Stimulated activated CD4-positive, alpha-beta T cell treated with anti-CD3 and anti-CD28 coated beads, Interleukin-1b, Interleukin-23, amount 100 ng/mL, for 24 hours (primary cell): ENCODE measurements around the gene TRERF1.

Experiments
- DNase-seq, 4 experiments: peaks; one replicate each; pipeline ENCODE4 v3.0.0-alpha.2; 2020; ENCODE audit warnings: low read depth in 4 of 4, low spot score in 1 of 4

Gene TRERF1

DNA sequence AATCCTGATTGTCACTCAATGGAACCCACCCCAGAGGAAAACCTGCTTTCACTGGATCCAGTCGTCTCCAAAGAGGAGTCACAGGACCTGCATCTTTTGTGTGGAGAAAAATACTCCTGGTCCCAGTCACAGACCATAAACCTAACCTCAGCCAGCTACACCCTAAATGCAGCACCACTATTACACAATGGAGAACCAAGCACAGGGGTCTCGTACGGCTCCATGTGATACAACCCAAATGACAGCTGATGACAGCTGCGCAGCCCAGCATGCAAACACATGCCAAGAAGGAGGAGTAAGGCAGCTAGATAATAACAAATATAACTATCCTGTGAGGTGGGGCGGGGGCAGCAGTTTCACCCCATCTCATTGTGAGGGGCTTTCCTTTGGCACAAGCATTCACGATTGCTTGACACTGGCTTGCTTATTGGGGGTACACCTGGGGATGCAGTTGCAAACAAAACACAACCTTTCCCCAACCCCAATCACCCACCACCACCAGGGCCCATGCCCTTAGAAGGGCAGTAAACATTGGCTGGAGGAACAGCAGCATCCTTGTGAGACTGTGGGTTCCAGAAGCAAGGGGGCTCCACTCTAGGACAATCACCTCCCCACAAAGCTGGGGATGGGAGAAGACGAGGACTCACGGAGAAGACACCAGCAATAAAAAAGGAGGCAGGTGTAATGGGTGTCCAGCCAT lies 51.5 kb downstream of the TRERF1 start:
- no peak for DNase-seq

GRCh38 chr6:42396720-42397119 lies 55.0 kb downstream of the TRERF1 start:
- no peak for DNase-seq

DNA sequence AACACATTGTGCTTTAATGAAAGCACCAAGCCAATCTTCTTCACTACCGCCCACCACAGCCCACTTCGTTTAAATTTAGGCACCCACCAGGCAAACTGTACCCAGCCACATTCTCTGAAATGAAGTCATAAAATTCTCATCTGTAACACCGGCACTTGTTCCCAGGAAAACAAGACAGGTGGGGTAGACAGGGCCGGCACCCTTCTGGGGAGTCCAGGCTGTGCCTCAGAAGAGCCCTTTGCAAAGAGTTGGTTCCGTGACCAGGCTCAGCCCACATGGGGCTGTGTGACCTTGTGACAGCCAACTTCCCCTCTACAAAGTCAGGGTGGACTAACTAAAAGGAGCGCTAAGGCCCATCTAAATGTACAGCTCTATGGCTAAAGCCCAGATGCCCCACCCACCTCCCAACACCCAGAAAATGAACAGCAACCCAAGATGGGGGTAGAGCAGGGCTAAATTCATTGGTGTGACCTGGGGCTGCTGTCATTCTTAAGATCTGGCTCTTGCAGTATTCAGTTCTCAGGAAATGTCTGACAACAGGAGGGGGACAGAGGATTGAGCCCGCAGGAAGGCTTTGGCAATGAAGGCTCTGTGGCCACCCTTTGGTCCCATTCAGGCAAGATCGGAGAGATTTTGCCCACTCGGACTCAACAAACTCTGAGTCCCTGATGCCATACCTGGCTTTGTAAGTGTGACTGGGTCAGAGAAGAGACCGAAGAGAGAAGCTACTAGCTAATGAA lies 56.7 kb downstream of the TRERF1 start:
- DNase-seq = no peak

DNA sequence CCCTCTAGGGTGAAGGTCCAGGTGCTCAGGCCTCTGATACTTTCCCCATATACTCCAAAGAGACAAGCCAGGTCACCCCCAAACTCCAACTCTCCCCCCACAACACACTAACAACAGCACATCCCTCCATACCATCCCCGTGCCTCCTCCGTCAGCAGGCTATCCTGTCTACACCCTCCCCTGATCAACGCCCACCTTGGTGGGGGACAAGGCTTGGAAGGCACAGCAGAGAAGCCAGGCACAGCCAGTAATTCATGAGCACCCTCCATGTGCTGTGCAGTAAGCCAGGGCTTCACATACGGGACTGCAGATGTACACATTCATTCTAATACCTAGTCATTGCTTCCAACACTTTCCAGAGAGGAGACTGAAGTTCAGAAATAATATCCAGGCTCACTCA lies 57.6 kb downstream of the TRERF1 start:
- no peak for DNase-seq

DNA sequence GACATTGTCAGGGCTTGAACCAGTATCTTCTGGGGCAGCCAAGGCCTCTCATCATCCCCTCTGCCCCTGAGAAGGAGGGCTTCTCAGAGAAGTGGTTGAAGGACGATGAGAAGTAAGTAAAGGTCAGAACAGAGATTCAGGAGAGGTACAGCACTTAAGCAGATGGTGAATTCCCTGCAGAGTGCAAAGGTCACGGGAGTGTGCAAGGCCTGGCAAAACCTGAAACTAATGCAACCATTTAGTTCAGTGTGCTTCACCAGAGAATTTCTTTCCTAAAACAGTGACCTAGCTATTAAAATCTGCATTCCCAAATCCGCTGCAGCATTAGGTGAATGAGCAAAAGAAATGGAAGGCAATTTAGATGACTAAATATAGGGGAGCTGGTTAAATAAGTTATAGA lies 58.4 kb downstream of the TRERF1 start:
- DNase-seq = no peak

- DNase-seq = no peak
Observed at GRCh38 chr6:42392833-42393232, 58.9 kb downstream of the TRERF1 start.

DNA sequence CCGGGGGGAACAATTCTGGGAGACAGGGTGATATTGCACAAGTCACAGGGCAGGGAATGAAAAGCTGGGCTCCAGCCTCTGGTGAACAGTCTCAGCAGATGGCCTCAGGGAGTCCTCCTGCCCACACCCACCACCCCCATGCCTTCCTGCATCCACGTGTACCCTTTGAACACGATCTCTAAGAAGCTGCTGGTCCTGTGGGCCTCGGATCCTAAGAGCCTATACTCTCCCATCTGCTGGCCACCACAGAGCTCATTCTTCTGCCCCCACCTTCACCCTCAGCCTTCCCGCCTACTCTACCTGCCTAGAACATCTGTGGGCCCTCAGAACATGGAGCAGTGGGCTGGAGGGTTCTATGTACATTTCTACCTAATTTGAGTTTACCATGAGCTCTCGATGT lies 60.3 kb downstream of the TRERF1 start:
- DNase-seq = no peak

- peak in 3 of 4 experiments; percentile 48 to 61 (median 51) for DNase-seq
Observed at GRCh38 chr6:42390228-42390934, 61.3 kb downstream of the TRERF1 start.

DNA sequence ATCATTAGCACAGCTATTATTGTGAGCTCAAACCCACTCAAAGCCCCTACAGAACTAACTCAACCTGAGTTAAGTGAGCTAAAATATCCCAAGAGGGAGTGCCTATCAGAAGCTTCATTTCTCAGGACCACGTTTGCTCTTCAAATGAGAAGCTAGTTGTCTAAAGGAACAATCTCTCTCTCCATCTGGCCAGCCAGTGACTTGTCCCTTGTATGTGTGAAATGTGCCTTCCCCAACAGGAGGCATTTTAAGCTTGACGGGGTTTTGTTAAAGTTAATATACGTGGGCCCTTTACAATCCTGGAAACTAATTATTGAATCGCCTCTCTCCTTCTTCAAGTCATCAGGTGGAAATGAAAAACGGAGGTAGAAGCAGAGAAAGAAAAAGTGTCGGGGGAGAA lies 62.0 kb downstream of the TRERF1 start:
- DNase-seq = no peak

DNA sequence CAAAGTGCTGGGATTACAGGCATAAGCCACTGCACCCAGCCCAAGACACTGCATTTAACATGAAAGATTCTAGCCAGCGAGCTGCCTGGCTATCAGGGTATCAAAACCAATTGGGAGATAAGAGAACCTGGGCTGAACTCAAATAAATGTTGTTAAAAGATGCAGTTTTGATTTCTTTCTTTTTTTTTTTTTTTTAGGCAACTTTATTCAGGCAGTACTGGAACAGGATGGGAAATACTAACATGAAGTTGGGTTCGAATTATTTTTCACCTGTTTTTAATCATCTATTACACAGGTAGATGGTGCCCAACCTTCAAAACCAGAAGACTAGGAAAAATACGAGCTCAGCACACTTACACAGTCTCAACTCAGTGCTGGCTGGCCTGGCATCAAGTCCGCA lies 63.7 kb downstream of the TRERF1 start:
- no peak for DNase-seq

- no peak for DNase-seq
Observed at GRCh38 chr6:42387336-42387735, 64.4 kb downstream of the TRERF1 start.

DNA sequence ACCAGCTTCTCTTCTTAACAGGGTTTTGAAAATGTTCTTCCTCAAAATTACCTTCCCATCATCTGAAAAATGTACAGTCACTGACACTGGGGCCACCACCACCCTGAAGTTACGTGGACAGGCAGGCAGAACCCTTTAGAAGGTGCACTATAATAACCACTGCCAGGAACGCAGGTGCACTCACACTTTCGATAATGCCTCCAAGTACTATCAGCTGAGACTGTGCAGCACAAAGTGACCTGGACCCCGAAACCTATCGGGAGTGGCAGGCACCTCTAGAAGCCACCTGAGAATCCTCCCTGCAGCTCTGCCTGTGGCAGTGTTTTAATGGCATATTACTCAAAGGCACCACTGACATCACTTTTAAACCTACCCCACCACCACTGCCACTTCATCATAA lies 66.4 kb downstream of the TRERF1 start:
- no peak for DNase-seq

DNA sequence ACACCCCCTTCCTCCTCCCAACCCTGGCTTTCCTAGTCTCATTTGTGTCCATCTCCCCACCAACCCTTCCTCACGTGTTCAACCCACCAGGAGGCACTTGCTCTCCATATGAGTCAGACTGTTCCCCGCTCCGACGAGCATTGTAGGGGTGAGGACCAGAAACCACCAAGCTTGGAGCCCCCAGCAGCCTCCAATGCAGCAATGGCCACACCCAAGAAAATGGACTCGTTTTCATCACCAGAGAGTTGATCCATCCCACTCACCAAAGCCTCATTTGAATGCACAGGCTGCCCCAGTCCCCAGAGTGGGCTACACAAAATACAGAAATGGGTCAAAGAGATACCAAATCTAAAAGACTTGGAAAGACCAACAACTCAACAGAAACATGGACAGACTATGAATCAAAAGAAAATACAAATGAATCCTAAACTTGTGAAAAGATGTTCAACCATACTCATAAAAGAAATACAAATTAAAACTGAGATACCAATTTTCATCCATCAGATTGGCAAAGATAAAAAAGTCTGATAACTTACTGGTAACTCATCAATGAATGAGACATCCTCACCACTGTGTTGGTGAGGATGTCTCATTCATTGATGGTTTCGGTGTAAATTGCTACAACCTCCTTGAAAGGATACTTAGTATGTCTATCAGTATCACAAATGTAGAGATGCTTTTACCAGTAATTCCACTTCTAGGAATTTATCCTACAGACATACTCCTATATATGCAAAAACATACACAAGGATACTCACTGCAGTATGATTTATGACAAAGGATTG lies 68.1 kb downstream of the TRERF1 start:
- DNase-seq = no peak

DNA sequence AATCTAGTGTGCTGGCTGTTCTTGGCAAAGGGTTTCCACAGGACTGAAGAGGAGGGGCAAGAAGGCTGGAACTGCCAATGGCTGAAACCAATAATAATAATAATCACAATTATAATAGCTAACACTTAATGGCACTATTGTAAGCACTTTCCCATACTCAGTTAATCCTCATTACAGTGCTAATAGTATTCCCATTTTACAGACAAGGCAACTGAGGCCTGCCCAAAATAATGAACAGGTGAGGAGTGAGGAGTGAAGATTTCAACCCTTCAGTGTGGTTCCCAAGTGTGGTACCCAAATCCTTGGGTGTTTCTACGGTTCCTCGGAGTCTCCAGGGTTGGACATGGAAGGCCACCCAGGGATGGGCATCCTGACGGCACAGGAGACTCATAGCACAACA lies 69.9 kb downstream of the TRERF1 start:
- DNase-seq = no peak

GRCh38 chr6:42380228-42380979 lies 71.3 kb downstream of the TRERF1 start:
- DNase-seq = no peak

- no peak for DNase-seq
Observed at GRCh38 chr6:42378536-42378935, 73.2 kb downstream of the TRERF1 start.

DNA sequence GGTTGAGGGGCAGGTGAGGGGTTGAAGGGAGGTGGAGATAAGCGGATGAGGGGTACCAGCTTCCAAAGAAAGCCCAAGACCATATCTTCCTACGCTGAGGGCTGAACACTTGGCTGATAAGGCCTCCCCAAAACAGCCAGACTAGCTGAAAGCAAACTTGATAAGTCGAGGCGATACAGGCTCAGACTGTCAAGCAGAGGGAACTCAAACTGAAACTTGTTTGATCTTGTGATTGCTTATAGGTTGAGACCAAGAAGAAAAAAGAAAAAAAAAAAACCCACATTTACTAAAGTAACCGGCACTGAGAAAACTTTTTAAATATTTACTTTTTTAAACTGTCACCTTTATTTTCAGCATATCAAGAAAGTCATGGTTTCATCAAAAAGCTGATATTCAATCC lies 73.6 kb downstream of the TRERF1 start:
- DNase-seq = no peak

DNA sequence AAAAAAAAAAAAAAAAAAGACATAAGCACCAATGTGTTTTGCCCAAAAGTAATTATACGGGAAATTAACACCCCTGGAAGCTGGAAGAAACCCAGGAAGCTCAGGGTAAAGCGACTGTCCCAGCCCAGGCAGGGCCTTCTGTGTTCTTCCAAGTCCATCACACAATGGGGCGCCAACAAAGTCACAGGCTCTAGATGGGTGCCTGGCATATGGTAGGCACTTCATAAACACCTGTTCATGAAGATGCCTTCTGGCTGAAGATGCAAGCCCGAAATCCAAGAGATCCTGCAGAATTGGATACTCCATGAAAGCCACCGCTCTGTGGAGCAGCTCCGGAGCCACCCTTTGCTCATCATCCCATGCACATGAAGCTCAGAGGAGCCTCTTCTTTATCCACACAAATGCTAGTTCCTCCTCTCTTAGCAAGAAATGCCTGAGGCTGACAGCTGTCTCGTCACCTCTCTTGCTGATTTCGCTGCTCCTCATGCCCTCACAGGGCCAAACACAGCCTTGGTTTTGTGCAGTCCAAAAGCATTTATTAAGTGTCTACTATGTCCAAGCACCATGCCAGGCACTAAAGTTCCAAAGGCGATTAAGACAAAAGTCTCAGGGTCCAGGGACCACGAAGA lies 76.6 kb downstream of the TRERF1 start:
- no peak for DNase-seq

DNA sequence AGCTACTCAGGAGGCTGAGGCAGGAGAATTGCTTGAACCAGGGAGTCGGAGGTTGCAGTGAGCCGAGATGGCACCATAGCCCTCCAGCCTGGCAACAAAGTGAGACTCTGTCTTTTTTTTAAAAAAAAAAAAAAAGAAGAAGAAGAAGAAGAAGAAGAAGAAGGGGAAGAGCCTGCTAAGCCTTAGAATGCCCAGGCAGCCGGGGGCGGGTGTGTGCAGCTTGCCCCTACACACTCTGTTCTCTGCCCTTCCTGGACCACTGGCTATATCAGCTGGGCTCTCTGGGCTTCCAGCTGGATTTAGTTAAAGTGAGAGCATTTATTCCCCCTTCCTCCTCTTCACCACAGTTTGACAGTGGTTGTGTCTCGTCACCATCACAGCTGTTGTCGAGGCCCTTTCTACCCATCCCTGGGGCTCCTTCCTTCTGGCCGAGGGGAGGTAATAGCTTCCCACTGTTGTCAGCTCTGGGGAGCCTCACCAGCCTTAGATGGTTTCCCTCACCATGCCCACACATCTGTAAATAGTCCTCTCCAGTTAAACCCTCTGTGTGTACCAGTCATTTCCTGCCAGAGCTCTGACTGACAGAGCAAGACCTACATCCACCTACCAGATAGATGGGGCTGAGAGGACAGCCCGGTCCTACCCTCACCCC lies 77.6 kb downstream of the TRERF1 start:
- DNase-seq = no peak

GRCh38 chr6:42372699-42373098 lies 79.0 kb downstream of the TRERF1 start:
- DNase-seq = no peak
